ENCODE measurements around the gene MIR17HG.
"Not testable (repeated sequence)": the region's sequence is repeated elsewhere in the genome, so short reads cannot be mapped to it uniquely, and the experiment has no call there.

MIR17HG gene

DNA sequence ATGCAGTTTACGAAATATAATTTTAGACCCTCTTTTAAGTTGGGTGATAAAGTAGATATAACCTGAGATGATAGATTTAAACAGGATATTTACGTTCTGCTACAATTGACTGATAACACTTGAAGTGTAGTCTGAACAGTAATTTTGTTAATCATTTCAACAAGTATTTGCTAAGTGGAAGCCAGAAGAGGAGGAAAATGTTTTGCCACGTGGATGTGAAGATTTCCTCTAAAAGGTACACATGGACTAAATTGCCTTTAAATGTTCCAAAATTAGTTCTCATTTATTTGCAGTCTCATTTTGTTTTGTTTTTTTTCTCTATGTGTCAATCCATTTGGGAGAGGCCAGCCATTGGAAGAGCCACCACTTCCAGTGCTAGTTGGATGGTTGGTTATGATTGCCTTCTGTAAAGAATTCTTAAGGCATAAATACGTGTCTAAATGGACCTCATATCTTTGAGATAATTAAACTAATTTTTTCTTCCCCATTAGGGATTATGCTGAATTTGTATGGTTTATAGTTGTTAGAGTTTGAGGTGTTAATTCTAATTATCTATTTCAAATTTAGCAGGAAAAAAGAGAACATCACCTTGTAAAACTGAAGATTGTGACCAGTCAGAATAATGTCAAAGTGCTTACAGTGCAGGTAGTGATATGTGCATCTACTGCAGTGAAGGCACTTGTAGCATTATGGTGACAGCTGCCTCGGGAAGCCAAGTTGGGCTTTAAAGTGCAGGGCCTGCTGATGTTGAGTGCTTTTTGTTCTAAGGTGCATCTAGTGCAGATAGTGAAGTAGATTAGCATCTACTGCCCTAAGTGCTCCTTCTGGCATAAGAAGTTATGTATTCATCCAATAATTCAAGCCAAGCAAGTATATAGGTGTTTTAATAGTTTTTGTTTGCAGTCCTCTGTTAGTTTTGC is 2.8 kb downstream of the MIR17HG start:
- ChIA-PET CTCF (interaction anchor here (1.0 kb wide), 1 partner anchor 9 kb away, joined by 4 read pairs; no protein-coding TSS in a partner anchor), POLR2A (ENCODE audit: low non-redundant PET) (no interaction called here)
- no peak for TF ChIP-seq CTCF (conservative IDR thresholded peaks at IDR 0.05; ENCODE audit: low read depth)
- no peak for DNase-seq (ENCODE audit: low spot score)
- no peak overlapping the region for H3K27ac ChIP-seq

DNA sequence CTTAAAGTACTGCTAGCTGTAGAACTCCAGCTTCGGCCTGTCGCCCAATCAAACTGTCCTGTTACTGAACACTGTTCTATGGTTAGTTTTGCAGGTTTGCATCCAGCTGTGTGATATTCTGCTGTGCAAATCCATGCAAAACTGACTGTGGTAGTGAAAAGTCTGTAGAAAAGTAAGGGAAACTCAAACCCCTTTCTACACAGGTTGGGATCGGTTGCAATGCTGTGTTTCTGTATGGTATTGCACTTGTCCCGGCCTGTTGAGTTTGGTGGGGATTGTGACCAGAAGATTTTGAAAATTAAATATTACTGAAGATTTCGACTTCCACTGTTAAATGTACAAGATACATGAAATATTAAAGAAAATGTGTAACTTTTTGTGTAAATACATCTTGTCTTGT is 3.6 kb downstream of the MIR17HG start:
- no peak overlapping the region for H3K27ac ChIP-seq
- ChIA-PET POLR2A (ENCODE audit: low non-redundant PET) (no interaction called here), CTCF (no interaction called here)
- DNase-seq (ENCODE audit: low spot score), result no peak
- TF ChIP-seq CTCF (conservative IDR thresholded peaks at IDR 0.05; ENCODE audit: low read depth), result no peak

- H3K27ac ChIP-seq, result no peak overlapping the region
- POLR2A ChIA-PET (ENCODE audit: low non-redundant PET), result no interaction called here
- no peak for DNase-seq (ENCODE audit: low spot score)
- CTCF ChIA-PET, result no interaction called here
- no peak for TF ChIP-seq CTCF (conservative IDR thresholded peaks at IDR 0.05; ENCODE audit: low read depth)
Observed at GRCh38 chr13:91351980-91352379, 4.5 kb downstream of the MIR17HG start.

GRCh38 chr13:91352891-91353290 is 5.4 kb downstream of the MIR17HG start:
- CTCF ChIA-PET; POLR2A ChIA-PET (ENCODE audit: low non-redundant PET); DNase-seq (ENCODE audit: low spot score); H3K27ac ChIP-seq: not testable (repeated sequence)

GRCh38 chr13:91353494-91353893 is 6.0 kb downstream of the MIR17HG start:
- TF ChIP-seq CTCF (conservative IDR thresholded peaks at IDR 0.05; ENCODE audit: low read depth), result no peak
- CTCF ChIA-PET, result no interaction called here
- POLR2A ChIA-PET (ENCODE audit: low non-redundant PET), result no interaction called here
- H3K27ac ChIP-seq, result no peak overlapping the region
- no peak for DNase-seq (ENCODE audit: low spot score)

GRCh38 chr13:91355099-91355825 is 7.8 kb downstream of the MIR17HG start:
- no peak for TF ChIP-seq CTCF (conservative IDR thresholded peaks at IDR 0.05; ENCODE audit: low read depth)
- ChIA-PET CTCF (no interaction called here), POLR2A (ENCODE audit: low non-redundant PET) (no interaction called here)
- no peak for DNase-seq (ENCODE audit: low spot score)
- H3K27ac ChIP-seq, result no peak overlapping the region
